ENCODE data around the gene CPLANE1.
"Not testable (repeated sequence)": the region's sequence is repeated elsewhere in the genome, so short reads cannot be mapped to it uniquely, and the experiment has no call there.

CPLANE1 gene

GRCh38 chr5:37172957-37173356, 76.2 kb downstream of the CPLANE1 start:
- POLR2A ChIA-PET = no interaction called here
- TF ChIP-seq CTBP1 (IDR thresholded peaks at IDR 0.05; ENCODE audit: borderline replicate concordance) = no peak
- TF ChIP-seq TARDBP (IDR thresholded peaks at IDR 0.05) = no peak
- no peak for TF ChIP-seq HDGF (IDR thresholded peaks at IDR 0.05; ENCODE audit: borderline replicate concordance)
- TF ChIP-seq ZNF384 (IDR thresholded peaks at IDR 0.05) = no peak
- TF ChIP-seq ARNT (IDR thresholded peaks at IDR 0.05) = no peak
- no peak for TF ChIP-seq L3MBTL2 (conservative IDR thresholded peaks at IDR 0.05)
- TF ChIP-seq ELF4 (IDR thresholded peaks at IDR 0.05) = no peak
- TF ChIP-seq FOXM1 (IDR thresholded peaks at IDR 0.05; ENCODE audit: borderline replicate concordance) = no peak
- CTCF ChIA-PET = no interaction called here
- DNase-seq (ENCODE audit: extremely low spot score) = no peak

- POLR2A ChIA-PET = no interaction called here
- TF ChIP-seq ELF4 (IDR thresholded peaks at IDR 0.05) (no peak), LEF1 (IDR thresholded peaks at IDR 0.05; ENCODE audit: borderline replicate concordance) (no peak), CTBP1 (IDR thresholded peaks at IDR 0.05; ENCODE audit: borderline replicate concordance) (no peak), BHLHE40 (IDR thresholded peaks at IDR 0.05; ENCODE audit: borderline replicate concordance) (no peak), FOXK2 (IDR thresholded peaks at IDR 0.05) (no peak), ZNF384 (IDR thresholded peaks at IDR 0.05) (no peak), PKNOX1 (IDR thresholded peaks at IDR 0.05) (no peak), ARNT (IDR thresholded peaks at IDR 0.05) (no peak), HDGF (IDR thresholded peaks at IDR 0.05; ENCODE audit: borderline replicate concordance) (no peak), FOXM1 (IDR thresholded peaks at IDR 0.05; ENCODE audit: borderline replicate concordance) (no peak), SP1 (IDR thresholded peaks at IDR 0.05) (no peak)
- no peak for DNase-seq (ENCODE audit: extremely low spot score)
- CTCF ChIA-PET = no interaction called here
Observed at GRCh38 chr5:37170856-37171255, 78.3 kb downstream of the CPLANE1 start.

- POLR2A ChIA-PET = no interaction called here
- CTCF ChIA-PET = no interaction called here
- TF ChIP-seq BHLHE40 (IDR thresholded peaks at IDR 0.05; ENCODE audit: borderline replicate concordance) = no peak
- no peak for TF ChIP-seq FOXM1 (IDR thresholded peaks at IDR 0.05; ENCODE audit: borderline replicate concordance)
- TF ChIP-seq FOXK2 (IDR thresholded peaks at IDR 0.05) = no peak
- DNase-seq (ENCODE audit: extremely low spot score) = no peak
Observed at GRCh38 chr5:37166197-37166596, 83.0 kb downstream of the CPLANE1 start.

GRCh38 chr5:37165761-37166160, 83.4 kb downstream of the CPLANE1 start:
- DNase-seq (ENCODE audit: extremely low spot score) = no peak
- TF ChIP-seq FOXA1 (IDR thresholded peaks at IDR 0.05) = no peak
- no peak for TF ChIP-seq ELF4 (IDR thresholded peaks at IDR 0.05)
- no peak for TF ChIP-seq FOXK2 (IDR thresholded peaks at IDR 0.05)
- TF ChIP-seq ARNT (IDR thresholded peaks at IDR 0.05) = no peak
- TF ChIP-seq NFRKB (IDR thresholded peaks at IDR 0.05) = no peak
- TF ChIP-seq ZNF384 (IDR thresholded peaks at IDR 0.05) = no peak
- TF ChIP-seq SP1 (IDR thresholded peaks at IDR 0.05) = no peak
- no peak for TF ChIP-seq HDGF (IDR thresholded peaks at IDR 0.05; ENCODE audit: borderline replicate concordance)
- no peak for TF ChIP-seq LEF1 (IDR thresholded peaks at IDR 0.05; ENCODE audit: borderline replicate concordance)
- TF ChIP-seq BHLHE40 (IDR thresholded peaks at IDR 0.05; ENCODE audit: borderline replicate concordance) = no peak
- ChIA-PET CTCF (no interaction called here), POLR2A (no interaction called here)

- CTCF ChIA-PET = no interaction called here
- POLR2A ChIA-PET = no interaction called here
- TF ChIP-seq ELF4 (IDR thresholded peaks at IDR 0.05) = no peak
- TF ChIP-seq SUZ12 (IDR thresholded peaks at IDR 0.05) = no peak
- no peak for TF ChIP-seq ZNF384 (IDR thresholded peaks at IDR 0.05)
- TF ChIP-seq FOXM1 (IDR thresholded peaks at IDR 0.05; ENCODE audit: borderline replicate concordance) = no peak
- TF ChIP-seq HDGF (IDR thresholded peaks at IDR 0.05; ENCODE audit: borderline replicate concordance) = no peak
- TF ChIP-seq ARNT (IDR thresholded peaks at IDR 0.05) = no peak
- TF ChIP-seq LEF1 (IDR thresholded peaks at IDR 0.05; ENCODE audit: borderline replicate concordance) = no peak
- TF ChIP-seq TARDBP (IDR thresholded peaks at IDR 0.05) = no peak
- DNase-seq (ENCODE audit: extremely low spot score) = no peak
Observed at GRCh38 chr5:37153661-37154060, 95.5 kb downstream of the CPLANE1 start.

GRCh38 chr5:37146896-37147295, 102.3 kb downstream of the CPLANE1 start:
- CTCF ChIA-PET = no interaction called here
- POLR2A ChIA-PET = no interaction called here
- TF ChIP-seq ZNF384 (IDR thresholded peaks at IDR 0.05) = no peak
- TF ChIP-seq ARNT (IDR thresholded peaks at IDR 0.05) = no peak
- no peak for TF ChIP-seq SP1 (IDR thresholded peaks at IDR 0.05)
- TF ChIP-seq L3MBTL2 (conservative IDR thresholded peaks at IDR 0.05) = no peak
- no peak for TF ChIP-seq TARDBP (IDR thresholded peaks at IDR 0.05)
- TF ChIP-seq PKNOX1 (IDR thresholded peaks at IDR 0.05) = no peak
- no peak for TF ChIP-seq FOXA1 (IDR thresholded peaks at IDR 0.05)
- no peak for TF ChIP-seq HDGF (IDR thresholded peaks at IDR 0.05; ENCODE audit: borderline replicate concordance)
- no peak for TF ChIP-seq FOXM1 (IDR thresholded peaks at IDR 0.05; ENCODE audit: borderline replicate concordance)
- no peak for DNase-seq (ENCODE audit: extremely low spot score)

GRCh38 chr5:37136694-37137093, 112.5 kb downstream of the CPLANE1 start:
- TF ChIP-seq NFRKB (IDR thresholded peaks at IDR 0.05) = no peak
- no peak for TF ChIP-seq ARNT (IDR thresholded peaks at IDR 0.05)
- TF ChIP-seq FOXA1 (IDR thresholded peaks at IDR 0.05) = no peak
- no peak for TF ChIP-seq SP1 (IDR thresholded peaks at IDR 0.05)
- TF ChIP-seq LEF1 (IDR thresholded peaks at IDR 0.05; ENCODE audit: borderline replicate concordance) = no peak
- no peak for TF ChIP-seq CTBP1 (IDR thresholded peaks at IDR 0.05; ENCODE audit: borderline replicate concordance)
- TF ChIP-seq SUZ12 (IDR thresholded peaks at IDR 0.05) = no peak
- TF ChIP-seq ELF4 (IDR thresholded peaks at IDR 0.05) = no peak
- no peak for TF ChIP-seq PKNOX1 (IDR thresholded peaks at IDR 0.05)
- no peak for TF ChIP-seq HDGF (IDR thresholded peaks at IDR 0.05; ENCODE audit: borderline replicate concordance)
- TF ChIP-seq TARDBP (IDR thresholded peaks at IDR 0.05) = no peak
- TF ChIP-seq L3MBTL2 (conservative IDR thresholded peaks at IDR 0.05) = no peak
- POLR2A ChIA-PET = no interaction called here
- CTCF ChIA-PET = no interaction called here
- DNase-seq (ENCODE audit: extremely low spot score) = no peak

GRCh38 chr5:37135312-37135711, 113.9 kb downstream of the CPLANE1 start:
- CTCF ChIA-PET; POLR2A ChIA-PET; DNase-seq (ENCODE audit: extremely low spot score): not testable (repeated sequence)
